ENCODE results near the gene RBMS1. TPM values are rescaled to one million over a fixed set of nuclear protein-coding genes. Genes with fewer than 3 reads are reported as not detected.

Gene RBMS1
- total and polyA plus RNA-seq, 4 donors, result 29.5 to 72.0 (median 49.5) TPM

- Histone ChIP-seq H3K4me3 (ENCODE audit: low read depth, low read length) (no peak overlapping the region), H3K9me3 (ENCODE audit: control insufficient read depth, insufficient read depth, low read length) (no peaks in the 10 kb centered on the region), H3K27me3 (ENCODE audit: control insufficient read depth, insufficient read depth, low read length) (no peaks in the 10 kb centered on the region), H3K4me1 (ENCODE audit: control insufficient read depth, insufficient read depth, low read length) (peaks cover 21% of the 10 kb centered on the region), H3K36me3 (ENCODE audit: control insufficient read depth, insufficient read depth, low read length) (no peaks in the 10 kb centered on the region), H3K27ac (ENCODE audit: low read depth, low read length) (no peak overlapping the region)
- no peak for DNase-seq (ENCODE audit: low read depth in 4 of 6, low spot score in 6 of 6)
- no CpG with 5 or more reads among the region's 3 CpGs for WGBS (ENCODE audit: insufficient coverage)
Measured at GRCh38 chr2:160224507-160224906, 269.1 kb downstream of the RBMS1 start.

- DNase-seq (ENCODE audit: low read depth in 4 of 6, low spot score in 6 of 6), result no peak
- 86% methylated on average over 2 of the region's 3 CpGs for WGBS (ENCODE audit: insufficient coverage)
- no peak overlapping the region for H3K27ac ChIP-seq (ENCODE audit: low read depth, low read length)
- no peaks in the 10 kb centered on the region for H3K9me3 ChIP-seq (ENCODE audit: control insufficient read depth, insufficient read depth, low read length)
- no peaks in the 10 kb centered on the region for H3K27me3 ChIP-seq (ENCODE audit: control insufficient read depth, insufficient read depth, low read length)
- H3K36me3 ChIP-seq (ENCODE audit: control insufficient read depth, insufficient read depth, low read length), result no peaks in the 10 kb centered on the region
- H3K4me3 ChIP-seq (ENCODE audit: low read depth, low read length), result no peak overlapping the region
- peaks cover 21% of the 10 kb centered on the region for H3K4me1 ChIP-seq (ENCODE audit: control insufficient read depth, insufficient read depth, low read length)
Measured at GRCh38 chr2:160224060-160224459, 269.5 kb downstream of the RBMS1 start.

GRCh38 chr2:160223560-160223959, 270.0 kb downstream of the RBMS1 start:
- Histone ChIP-seq H3K9me3 (ENCODE audit: control insufficient read depth, insufficient read depth, low read length) (no peaks in the 10 kb centered on the region), H3K4me3 (ENCODE audit: low read depth, low read length) (no peak overlapping the region), H3K27ac (ENCODE audit: low read depth, low read length) (no peak overlapping the region), H3K27me3 (ENCODE audit: control insufficient read depth, insufficient read depth, low read length) (no peaks in the 10 kb centered on the region), H3K4me1 (ENCODE audit: control insufficient read depth, insufficient read depth, low read length) (peaks cover 21% of the 10 kb centered on the region), H3K36me3 (ENCODE audit: control insufficient read depth, insufficient read depth, low read length) (no peaks in the 10 kb centered on the region)
- 100% methylated on average over 1 of the region's 3 CpGs for WGBS (ENCODE audit: insufficient coverage)
- no peak for DNase-seq (ENCODE audit: low read depth in 4 of 6, low spot score in 6 of 6)

GRCh38 chr2:160222546-160223283, 270.9 kb downstream of the RBMS1 start:
- no peaks in the 10 kb centered on the region for H3K9me3 ChIP-seq (ENCODE audit: control insufficient read depth, insufficient read depth, low read length)
- no peak for DNase-seq (ENCODE audit: low read depth in 4 of 6, low spot score in 6 of 6)
- H3K4me3 ChIP-seq (ENCODE audit: low read depth, low read length), result no peak overlapping the region
- H3K27ac ChIP-seq (ENCODE audit: low read depth, low read length), result no peak overlapping the region
- peaks cover 21% of the 10 kb centered on the region for H3K4me1 ChIP-seq (ENCODE audit: control insufficient read depth, insufficient read depth, low read length)
- H3K36me3 ChIP-seq (ENCODE audit: control insufficient read depth, insufficient read depth, low read length), result no peaks in the 10 kb centered on the region
- H3K27me3 ChIP-seq (ENCODE audit: control insufficient read depth, insufficient read depth, low read length), result no peaks in the 10 kb centered on the region
- 96% methylated on average over 6 of the region's 7 CpGs for WGBS (ENCODE audit: insufficient coverage)

Data from spinal cord (tissue), 10 donors.